Upper lobe of left lung (tissue), 4 donors: ENCODE results near the gene NAA25.

Experiments used
- POLR2A ChIP-seq, 4 donors: fragments of 450-650 bp; IDR thresholded peaks; one replicate each; pipeline ENCODE4 v1.5.1; 2016 to 2017; ENCODE audit warnings: antibody characterized with exemption in 4 of 4, mild to moderate bottlenecking in 2 of 4
- POLR2AphosphoS5 ChIP-seq, 2 donors: sonication (generic); formaldehyde crosslinking; IDR thresholded peaks; one replicate each; pipeline ENCODE4 v1.5.1; 2017; ENCODE audit warnings: antibody characterized with exemption in 2 of 2
- TF ChIP-seq, protein P1 (sequence below), 6 experiments: fragments of 450-650 bp in 4 of 6; fragments of 200-600 bp in 2 of 6; sonication (generic) in 2 of 6; IDR thresholded peaks; one replicate each; pipeline ENCODE4 v1.5.1; 2016 to 2019; ENCODE audit warnings: antibody characterized with exemption in 6 of 6

DNA sequence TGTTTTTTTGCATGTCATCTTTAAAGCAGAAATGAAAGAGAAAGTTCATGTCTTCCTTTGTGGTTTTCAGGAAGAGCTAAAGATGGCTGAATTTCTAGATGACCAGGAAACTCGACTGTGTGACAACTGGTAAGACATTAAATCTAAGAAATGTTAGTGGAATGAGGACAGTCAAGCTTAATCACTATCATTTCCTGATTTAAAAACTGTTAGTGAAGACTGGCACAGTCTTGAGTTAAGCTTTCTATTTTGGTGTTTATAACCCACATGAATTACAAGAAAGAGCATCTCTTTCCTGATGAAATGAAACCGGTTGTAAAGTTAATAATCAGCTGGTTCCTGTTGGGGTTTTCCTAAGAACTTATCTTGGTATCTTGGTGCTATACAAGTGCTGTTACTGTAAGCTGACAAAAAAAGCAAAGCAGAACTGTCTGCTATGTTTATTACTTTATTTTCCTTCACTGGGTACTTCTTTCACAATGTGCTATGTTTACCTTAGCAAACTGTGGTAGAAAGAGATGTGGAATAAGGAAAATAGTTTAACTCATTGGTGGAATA, 21.9 kb upstream of the NAA25 start:
- TF ChIP-seq, protein P1, sequence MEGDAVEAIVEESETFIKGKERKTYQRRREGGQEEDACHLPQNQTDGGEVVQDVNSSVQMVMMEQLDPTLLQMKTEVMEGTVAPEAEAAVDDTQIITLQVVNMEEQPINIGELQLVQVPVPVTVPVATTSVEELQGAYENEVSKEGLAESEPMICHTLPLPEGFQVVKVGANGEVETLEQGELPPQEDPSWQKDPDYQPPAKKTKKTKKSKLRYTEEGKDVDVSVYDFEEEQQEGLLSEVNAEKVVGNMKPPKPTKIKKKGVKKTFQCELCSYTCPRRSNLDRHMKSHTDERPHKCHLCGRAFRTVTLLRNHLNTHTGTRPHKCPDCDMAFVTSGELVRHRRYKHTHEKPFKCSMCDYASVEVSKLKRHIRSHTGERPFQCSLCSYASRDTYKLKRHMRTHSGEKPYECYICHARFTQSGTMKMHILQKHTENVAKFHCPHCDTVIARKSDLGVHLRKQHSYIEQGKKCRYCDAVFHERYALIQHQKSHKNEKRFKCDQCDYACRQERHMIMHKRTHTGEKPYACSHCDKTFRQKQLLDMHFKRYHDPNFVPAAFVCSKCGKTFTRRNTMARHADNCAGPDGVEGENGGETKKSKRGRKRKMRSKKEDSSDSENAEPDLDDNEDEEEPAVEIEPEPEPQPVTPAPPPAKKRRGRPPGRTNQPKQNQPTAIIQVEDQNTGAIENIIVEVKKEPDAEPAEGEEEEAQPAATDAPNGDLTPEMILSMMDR (IDR thresholded peaks at IDR 0.05), result no peak
- TF ChIP-seq POLR2A (IDR thresholded peaks at IDR 0.05) (no peak), POLR2AphosphoS5 (IDR thresholded peaks at IDR 0.05) (no peak)
